NK-92 (cell line): ENCODE data around the gene MBL2.

Source experiments
- DNase-seq: peaks from one replicate; lab custom pipeline; 2025; ENCODE audit not compliant: unreplicated experiment; lab: John Stamatoyannopoulos, UW

MBL2 gene

DNA sequence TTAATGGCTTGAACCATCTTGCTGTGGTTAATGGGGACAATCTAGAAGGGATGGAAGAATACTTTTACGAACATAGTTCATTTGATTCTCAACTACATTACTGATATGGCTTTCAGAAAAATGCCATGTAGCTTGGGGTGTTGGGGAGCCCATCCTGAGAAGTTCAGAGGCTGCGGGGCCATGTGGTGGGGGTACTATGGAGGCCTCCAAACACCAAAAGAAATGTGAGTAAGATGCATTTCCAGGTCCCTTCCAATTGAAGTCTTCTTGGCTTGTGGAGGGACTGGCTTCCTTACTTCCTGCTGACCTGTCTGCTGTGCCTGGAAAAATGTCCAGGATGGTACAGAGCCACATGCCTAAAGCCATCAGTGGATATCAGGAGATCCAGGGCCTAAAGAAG lies 1.6 kb upstream of the MBL2 start:
- no peak for DNase-seq

DNA sequence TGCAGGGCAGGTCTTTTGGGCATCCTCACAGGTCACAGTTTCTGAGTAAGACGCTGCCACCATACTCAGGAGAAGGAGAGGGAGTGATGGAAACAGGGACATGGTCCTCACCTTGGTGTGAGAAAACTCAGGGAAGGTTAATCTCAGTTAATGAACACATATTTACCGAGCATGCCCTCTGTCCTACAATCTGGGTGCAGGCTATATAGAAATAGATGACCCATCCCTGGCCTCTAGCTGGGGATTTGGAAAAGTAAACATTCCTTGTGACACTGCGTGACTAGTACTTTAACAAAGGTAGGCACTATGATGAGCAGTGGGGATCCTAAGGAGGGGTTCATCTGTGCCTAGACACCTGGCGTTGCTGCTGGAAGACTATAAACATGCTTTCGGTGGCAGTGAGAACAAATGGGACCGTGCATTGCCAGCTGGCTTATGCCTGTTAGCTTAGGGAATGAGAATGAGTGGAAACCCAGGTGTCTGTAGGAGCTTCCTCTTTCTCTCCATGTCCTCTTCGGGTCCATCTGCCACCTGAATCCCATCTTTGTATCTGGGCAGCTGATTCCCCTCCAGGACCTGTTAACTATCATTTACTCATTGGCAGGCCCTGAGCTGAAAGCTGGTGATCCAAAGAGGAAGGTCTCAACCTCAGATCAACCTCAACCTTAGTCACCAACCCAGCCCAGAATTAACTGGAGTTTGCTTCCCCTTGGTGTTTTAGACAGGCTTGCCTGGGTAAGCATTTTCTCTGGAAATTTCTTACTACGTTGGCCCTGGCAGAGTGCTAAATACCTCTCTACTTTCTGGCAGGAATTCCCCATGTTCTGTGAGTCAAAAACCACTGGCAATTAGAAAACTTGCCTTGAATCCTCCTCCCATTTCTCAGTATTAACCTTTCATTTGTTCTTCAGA lies 794 bp downstream of the MBL2 start:
- DNase-seq, result no peak

DNA sequence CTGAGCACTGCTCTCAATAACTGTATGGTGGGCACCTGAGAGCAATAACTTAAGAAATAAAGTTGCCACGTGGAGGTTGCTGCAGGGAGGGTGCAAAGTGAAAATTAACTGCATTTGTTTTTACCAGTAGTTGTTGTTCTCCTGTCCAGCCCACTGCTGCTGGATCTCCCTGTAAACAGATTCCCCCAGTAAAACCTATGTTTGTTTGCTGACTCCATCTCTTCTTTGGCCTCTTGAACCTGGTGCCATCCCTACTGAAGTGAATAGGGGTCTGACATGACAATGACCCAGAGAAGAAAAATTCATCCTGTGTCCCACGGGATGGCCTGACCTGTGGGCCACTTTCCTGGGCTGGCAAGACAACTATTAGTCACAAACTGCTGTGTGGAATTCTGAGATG lies 1.7 kb downstream of the MBL2 start:
- no peak for DNase-seq

DNA sequence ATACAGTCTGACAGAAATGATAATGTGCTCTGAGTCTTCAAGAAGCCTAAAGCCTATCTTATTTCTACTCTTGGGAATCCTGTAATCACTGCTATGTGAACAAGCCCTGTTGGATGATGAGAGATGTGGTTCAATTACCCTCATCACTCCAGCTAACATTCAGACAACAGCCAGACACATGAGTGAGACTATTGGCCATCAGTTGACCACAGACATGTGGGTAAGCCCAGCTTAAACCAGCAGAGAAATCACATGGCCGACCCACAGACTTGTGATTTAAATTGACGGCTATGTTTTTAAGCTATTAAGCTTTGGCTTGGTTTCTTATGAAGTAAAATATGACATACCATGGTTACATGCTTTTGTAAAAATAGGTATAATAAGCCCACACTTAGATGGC lies 2.6 kb downstream of the MBL2 start:
- no peak for DNase-seq

DNA sequence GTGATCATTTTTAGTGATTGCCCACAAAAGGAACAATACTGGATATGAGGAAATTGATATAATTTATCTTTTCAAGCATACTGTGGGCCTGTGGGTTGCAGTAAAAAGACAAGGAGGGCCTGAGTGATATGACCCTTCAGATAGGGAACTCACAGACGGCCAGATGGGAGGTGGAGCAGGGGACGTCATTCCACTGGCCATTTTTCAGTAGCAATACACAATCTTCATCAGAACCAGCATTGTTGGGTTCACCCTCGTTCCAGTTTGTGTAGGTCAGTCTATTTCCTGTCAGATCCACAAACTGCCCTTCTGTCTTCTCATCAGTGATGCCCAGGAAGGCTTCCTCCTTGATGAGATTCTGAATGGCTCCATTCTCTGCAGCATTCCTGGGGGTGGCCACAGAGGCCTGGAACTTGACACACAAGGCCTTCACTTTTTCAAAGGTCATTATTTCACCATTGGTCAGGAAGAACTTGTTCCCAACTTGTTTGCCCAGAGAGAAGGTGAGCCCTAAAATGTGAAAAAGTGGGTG lies 4.5 kb downstream of the MBL2 start:
- DNase-seq, result no peak

DNA sequence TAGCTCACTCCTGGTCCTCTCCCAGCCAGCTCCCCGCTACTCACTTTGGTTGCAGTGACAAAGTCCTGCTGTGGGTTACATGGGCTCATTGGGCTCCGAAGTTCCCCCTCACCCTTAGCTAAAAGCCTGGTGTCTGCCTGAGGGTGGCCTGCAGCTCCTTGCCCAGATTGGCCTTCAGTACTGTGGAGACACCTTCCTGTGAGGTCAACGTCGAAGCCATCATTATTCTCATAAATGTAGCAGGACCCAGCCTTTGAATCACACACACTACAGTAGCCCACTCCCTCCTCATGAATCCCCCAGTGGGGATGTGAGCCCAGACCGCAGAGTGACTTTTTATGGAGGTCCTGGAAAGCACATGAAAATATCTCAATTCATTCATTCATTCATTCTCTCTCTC lies 10.5 kb downstream of the MBL2 start:
- DNase-seq, result no peak

DNA sequence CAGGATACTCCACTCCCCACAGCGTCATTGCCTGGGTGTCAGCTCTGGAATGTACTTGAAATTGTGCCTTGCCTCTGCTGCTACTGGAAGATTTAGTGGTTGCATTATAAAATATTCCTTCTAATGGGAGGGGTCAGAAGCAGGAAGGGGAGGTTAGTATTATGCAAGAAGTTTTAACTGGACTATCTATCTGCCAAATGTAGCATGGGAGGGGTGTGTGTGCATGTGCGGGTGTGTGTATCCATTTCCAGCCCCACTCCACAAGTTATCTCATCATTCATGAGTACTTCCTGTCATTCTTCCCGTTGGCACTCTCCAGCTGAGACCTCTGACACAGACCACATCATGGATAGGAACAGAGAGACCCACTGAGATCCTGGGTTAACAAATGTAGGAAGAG lies 13.4 kb downstream of the MBL2 start:
- no peak for DNase-seq

DNA sequence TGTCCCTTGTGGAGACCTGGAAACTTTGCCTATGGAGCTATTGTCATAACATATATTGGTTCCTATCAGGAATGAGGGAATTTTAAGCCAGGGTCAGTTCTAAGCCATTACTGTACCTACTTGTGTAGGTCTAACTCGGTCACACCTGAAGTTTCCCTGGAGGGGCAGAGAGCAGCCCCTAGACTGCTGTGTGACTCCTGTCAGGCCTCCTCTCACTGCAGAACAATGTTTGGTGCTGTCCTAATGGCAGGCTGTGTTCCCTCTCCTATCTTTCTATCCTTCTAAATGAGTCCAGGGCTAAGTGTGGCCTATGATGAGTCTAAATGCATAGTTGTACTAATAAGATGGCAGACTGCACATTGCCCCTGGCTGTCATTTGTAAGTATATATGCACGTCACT lies 14.2 kb downstream of the MBL2 start:
- no peak for DNase-seq

DNA sequence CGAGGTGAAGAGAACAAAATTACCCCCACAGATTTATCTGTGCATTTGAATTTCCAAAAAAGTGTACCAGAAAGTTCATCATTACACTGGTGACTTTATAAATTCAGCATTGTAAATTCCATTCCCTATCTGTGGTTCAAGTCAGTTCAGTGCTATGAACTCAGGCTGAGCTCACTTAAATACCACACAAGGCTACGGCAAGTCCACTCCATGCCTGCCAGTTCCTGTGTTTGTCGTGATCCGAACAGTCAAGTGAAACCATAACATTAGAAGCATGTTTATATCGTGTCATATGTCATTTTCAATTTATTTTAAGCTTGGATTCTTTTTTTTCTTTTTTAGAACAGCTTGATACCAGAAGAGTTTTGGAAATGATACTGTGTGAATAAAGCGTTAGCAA lies 14.8 kb downstream of the MBL2 start:
- DNase-seq, result no peak

DNA sequence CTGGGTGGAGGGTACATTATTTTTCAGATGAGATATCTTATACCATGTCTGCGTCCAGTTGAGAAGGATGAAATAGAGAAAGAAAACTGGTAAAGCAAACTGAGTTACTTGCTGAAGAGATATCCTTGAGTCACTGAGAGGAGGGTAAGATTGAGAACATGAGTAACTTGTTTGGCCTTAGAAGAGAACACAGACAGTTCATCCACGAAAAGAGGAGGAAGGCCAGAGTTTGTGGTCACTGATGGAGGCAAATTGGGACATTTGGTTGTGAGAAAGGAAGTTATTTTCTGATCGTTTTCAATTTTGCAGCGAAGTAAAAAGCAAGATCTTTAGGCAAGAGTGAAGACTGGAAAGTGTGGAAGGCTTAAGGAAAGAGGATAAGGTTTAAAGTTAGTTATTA lies 15.6 kb downstream of the MBL2 start:
- DNase-seq, result no peak

DNA sequence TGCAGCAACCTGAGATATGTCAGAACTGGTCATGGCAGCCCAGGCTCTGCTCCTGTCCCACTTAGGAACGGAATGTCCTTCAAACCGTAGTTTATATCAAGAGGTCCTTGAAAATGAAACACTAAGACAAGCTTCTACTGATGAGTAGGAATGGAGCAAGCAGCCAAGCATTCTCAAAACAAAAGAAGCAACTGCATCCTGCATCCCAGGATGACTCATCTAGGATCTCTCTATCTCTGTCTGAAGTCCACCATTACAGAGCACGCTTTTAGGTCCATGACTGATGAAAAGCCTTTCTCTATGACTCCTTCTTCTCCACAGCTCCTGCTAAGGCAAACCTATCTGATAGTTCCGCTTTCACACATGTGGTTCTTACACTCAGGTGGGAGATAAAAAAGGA lies 16.3 kb downstream of the MBL2 start:
- DNase-seq, result no peak

DNA sequence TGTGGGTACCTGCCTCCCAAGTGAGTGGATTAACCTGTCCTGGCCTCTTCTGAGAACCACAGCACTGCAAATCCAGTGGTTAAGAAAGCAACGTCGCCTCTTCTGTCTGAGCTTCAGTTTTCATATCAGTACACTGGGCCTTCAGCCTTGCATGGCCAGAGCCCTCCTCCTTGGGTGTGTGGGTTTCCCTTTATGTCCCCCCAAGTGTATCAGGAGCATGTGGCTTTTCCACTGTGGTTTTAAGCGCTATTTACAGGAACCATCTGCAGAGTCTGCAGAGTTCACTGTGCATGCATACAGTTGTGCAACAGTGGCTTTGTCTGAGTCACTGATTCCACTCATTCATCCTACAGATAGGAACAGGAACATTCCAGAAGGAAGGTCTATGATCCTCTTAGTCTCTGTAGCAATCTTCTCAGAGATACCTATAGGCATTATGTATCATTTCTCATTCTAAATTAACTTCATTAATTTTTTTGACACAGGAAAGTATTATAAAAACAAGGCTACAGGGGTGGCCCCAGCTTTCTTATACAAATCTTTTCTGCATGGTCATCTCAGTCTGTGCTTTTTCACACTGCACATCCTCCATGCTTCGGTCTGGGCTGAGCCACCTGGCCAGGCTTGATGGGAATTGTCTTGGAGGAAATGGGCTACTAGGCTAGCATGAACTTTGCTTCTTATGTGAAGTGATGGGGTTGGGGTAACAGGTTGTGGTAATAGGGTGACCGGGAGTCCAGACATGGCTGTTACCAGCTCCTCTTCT lies 17.1 kb downstream of the MBL2 start:
- DNase-seq, result no peak

DNA sequence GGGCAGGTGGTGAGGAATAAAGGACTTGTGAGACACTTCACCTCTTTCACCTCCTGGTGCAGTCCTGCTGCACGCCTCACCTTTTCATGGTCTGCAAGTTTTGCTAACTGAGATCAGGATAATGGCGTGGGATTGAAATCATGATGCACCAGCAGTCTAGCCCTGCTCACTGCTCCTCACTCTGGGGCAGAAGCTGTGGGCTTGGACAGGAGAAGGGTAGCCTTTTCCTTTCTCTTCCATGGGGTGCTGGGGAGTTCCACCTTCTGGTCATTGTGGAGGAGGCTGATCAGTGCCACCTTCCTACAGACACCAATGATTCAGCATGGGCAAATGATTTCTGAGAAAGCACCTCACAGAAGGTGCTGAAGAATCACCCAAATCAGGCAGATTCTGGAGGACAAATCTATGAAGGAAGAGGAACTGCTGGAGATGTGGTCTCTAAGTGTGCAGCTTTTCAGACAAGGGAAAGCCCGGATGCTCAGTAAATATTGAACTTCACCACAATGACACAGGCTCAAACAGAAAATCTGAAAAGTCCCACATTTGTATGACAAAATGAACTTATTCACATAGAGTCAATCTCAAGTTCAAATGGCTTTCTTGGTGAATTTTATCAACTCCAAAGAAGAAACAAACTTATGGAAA lies 19.7 kb downstream of the MBL2 start:
- DNase-seq, result no peak

DNA sequence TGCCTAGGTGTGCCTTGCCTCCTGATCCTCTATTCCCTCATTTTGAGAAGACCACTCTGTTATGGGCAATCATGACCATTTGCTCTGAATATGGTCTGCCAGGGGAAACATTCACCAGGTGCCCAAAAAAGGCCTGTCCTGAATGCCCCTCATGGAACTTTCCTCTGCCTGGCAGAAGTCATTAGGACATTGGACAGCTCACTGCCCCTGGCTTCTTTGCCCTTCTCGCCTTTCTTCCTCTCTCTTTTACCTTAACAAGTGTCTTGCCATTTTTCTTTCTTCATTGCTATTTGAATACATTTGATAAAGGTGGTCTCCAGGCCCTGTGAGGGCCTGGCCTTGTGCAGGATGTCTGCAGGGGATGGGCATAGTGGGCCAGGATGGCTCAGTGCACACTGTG lies 20.3 kb downstream of the MBL2 start:
- no peak for DNase-seq

DNA sequence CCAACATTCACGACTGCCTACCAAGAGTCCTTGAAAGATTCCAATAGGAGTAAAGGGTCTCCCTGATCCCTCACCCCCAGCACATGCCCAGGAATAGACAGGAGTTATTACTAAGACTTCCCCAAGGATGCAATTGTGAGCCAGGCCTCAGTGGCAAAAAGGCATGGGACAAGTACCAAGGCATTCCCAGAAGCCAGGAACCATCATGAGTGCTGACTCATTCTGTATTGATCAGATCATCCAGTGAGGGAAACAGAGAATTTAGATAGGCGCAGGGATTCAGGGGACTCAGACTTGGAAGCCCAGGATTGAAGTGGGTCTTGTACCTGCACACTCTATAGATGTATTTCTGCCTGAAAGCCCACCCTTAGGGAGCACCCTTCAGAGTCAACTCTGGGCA lies 21.2 kb downstream of the MBL2 start:
- DNase-seq, result no peak

DNA sequence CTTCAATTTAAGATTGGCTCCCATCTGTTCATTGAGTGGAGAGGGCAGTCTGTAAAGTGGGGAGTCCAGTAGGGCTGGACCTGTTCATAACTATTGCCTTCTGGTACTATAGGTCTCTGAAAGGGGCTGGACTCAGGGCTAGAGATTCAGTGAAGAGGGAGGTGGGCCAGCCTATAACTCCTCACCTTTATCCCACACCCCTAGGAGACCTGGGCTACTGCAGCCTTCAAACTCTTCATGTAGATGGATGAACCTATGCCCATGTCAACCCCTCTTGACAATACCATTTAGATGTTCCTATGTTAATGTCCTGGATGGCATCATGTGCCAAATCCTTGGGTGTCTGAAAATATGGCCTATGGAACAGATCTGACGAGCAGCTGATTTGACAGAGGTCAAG lies 22.0 kb downstream of the MBL2 start:
- DNase-seq, result no peak

DNA sequence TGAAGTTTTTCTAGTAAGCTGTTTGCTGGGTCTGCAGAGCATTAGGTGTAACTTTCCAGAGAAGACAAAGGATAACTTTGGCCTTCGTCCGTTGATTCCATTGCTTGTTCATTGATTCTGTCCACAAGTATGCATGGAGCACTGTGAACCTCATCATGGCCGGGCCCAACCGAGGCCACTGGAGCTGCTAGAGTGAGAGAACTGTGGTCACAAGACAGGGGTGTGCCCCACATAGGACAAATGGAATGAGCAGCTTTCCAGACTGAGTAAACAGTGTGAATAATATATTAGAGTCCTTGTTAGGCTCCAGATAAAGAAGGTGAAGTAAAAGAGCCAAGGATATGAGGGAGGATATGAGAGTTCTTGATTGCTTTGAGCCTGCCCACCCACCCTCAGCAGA lies 24.9 kb downstream of the MBL2 start:
- no peak for DNase-seq

DNA sequence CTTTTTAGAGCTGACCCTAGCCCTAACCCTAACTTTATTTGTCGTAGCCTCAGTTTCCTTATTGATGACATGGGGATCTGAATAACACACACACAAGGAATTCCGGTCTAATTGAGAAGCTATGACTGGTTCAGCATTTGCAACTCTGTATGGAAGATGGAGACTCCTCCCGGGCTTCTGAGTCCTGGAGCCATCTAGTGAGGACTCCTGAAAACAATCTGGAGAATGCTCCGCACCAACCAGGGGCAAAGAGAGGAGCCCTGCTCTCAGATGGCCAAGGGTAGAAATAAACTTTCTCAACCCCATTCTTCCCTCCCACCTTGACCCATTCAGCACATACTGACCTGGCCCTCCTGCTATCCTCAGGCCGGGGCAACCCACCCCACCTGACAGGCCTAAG lies 26.4 kb downstream of the MBL2 start:
- no peak for DNase-seq

DNA sequence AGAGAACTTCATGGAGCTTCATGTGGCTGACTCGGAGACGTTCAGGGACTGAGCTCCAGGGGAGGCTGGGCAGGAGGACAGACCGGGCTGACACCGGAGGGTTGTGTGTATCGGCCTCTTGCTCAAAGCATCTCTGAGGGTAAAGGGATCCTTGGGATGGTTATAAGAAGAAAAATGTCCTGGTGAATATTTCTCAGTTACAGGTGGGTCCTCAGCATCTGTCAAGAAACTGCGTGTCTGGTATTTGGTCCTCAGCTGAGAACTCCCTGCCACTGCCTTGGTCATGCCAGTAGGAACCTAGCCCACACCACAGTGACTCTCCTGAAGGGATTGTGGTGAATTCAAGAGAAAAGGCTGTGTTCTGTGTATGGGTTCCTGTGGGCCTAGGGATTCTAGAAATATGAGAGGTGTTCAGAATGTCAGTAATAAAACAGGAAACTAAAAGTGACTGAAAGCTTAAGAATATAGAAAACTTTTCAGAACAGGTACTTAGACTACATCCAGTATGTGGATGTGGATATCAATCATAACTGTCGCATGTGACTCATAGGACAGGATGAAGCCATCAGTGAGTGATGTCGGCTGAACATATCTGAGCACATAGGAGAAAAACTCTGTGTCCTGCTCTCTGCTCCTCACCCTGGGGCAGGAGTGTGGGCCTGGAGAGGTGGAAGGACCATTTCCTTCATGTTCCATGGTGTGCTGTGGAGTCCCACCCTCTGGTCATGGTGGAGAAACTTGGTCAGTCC lies 28.4 kb downstream of the MBL2 start:
- no peak for DNase-seq

DNA sequence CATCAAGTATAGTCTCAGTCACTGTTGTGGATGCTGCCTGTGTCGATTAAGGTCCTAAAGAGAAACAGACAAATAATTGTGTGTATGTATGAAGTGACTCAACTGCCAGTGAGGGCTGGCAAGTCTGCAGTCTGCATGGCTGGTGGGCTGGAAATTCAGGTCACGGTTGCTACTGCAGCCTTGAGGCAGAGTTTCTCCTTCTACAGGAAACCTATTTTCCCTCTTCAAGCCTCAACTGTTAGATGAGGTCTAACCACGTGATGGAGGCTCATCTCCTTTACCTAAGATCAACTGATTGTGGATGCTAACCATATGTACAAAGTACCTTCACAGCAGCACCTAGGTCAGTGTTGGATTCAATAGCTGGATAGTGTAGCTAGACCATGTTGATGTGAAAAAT lies 29.9 kb downstream of the MBL2 start:
- DNase-seq, result no peak

DNA sequence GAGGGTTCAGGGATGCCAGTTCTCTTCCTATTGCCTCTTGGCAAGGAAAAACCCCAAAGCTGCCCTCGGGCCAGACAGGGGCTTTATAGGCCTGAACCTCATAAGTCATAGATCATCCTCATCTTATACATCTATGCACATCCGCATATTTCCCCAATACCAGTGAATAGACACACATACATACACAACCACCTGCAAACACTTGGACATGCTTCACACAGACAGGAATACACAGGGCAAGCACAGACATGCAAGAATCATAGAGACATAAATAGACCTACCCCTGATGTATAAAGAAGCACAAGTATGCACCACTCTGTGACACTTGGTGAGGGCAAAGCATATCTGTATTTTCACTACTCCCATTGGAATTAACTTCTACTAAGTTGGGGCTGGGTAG lies 30.7 kb downstream of the MBL2 start:
- no peak for DNase-seq
